Caco-2 (cell line): ENCODE results near the gene PTPN6. TPM values are rescaled to one million over a fixed set of nuclear protein-coding genes. Genes with fewer than 3 reads are reported as not detected.

Experiments used
- BruUV-seq: library from RNA; stranded (reverse); fragments of 400-500 nt; replicated peaks from 2 replicates; lab custom pipeline; 2021; lab: Mats Ljungman, UMichigan
- CTCF ChIA-PET: fragments of 300-600 bp; sonication (Branson Sonifier 250); formaldehyde crosslinking; loops from one replicate; lab custom pipeline; 2022; ENCODE audit warnings: antibody characterized with exemption; lab: Charles Lee
- POLR2A ChIA-PET: fragments of 300-600 bp; sonication (Branson Sonifier 250); formaldehyde crosslinking; loops from one replicate; lab custom pipeline; 2022; ENCODE audit warnings: antibody characterized with exemption; lab: Charles Lee
- DNase-seq, 2 experiments: peaks; one replicate each; pipeline versions ENCODE4 v3.0.0 to v3.0.0-alpha.2; 2020 to 2022
- H3K27me3 ChIP-seq: replicated peaks from 2 replicates; pipeline ENCODE4 v1.6.0; 2011; ENCODE audit warnings: low read length; ENCODE audit not compliant: control insufficient read depth, insufficient read depth
- H3K36me3 ChIP-seq: 2 replicates; pipeline ENCODE4 v1.5.1; 2011; ENCODE audit warnings: low read length; ENCODE audit not compliant: control insufficient read depth, insufficient read depth
- H3K4me1 ChIP-seq: fragments of 250-450 bp; sonication (Bioruptor Pico); 2 replicates; pipeline ENCODE4 v1.5.1; 2020; ENCODE audit warnings: mild to moderate bottlenecking
- H3K4me3 ChIP-seq: 2 replicates; pipeline ENCODE4 v1.5.1; 2011; ENCODE audit warnings: low read depth, mild to moderate bottlenecking, control low read depth, low read length
- H3K9me3 ChIP-seq: fragments of 250-450 bp; sonication (Bioruptor Pico); 2 replicates; pipeline ENCODE4 v1.5.1; 2020; ENCODE audit warnings: mild to moderate bottlenecking, moderate library complexity
- H3K27ac Mint-ChIP-seq: one replicate; pipeline ENCODE4 v1.8.0; 2022; ENCODE audit warnings: mixed read lengths; ENCODE audit not compliant: unreplicated experiment
- H3K27me3 Mint-ChIP-seq: one replicate; pipeline ENCODE4 v1.8.0; 2022; ENCODE audit warnings: mixed read lengths; ENCODE audit not compliant: insufficient read depth, unreplicated experiment
- H3K36me3 Mint-ChIP-seq: one replicate; pipeline ENCODE4 v1.8.0; 2022; ENCODE audit warnings: mild to moderate bottlenecking, mixed read lengths; ENCODE audit not compliant: insufficient read depth, unreplicated experiment
- H3K4me1 Mint-ChIP-seq: one replicate; pipeline ENCODE4 v1.8.0; 2022; ENCODE audit warnings: low read depth, mixed read lengths; ENCODE audit not compliant: unreplicated experiment
- H3K4me3 Mint-ChIP-seq: one replicate; pipeline ENCODE4 v1.8.0; 2022; ENCODE audit warnings: mild to moderate bottlenecking, moderate library complexity, mixed read lengths; ENCODE audit not compliant: unreplicated experiment
- H3K9me3 Mint-ChIP-seq: one replicate; pipeline ENCODE4 v1.8.0; 2022; ENCODE audit warnings: mixed read lengths; ENCODE audit not compliant: unreplicated experiment
- intact Hi-C: fragments of 100-400 bp; cut with micrococcal nuclease; formaldehyde crosslinking; loops from one replicate; pipeline ENCODE4 v1.10.0; 2022; ENCODE audit not compliant: unreplicated experiment
- total RNA-seq: library from RNA; stranded (reverse); gene quantifications from 2 replicates; pipeline ENCODE4 v1.2.3, GENCODE V29; 2022
- TF ChIP-seq, protein P1 (sequence below), 2 experiments: fragments of 200-600 bp in 1 of 2; IDR thresholded peaks; 1 replicate in 1 of 2; 2 replicates in 1 of 2; pipeline versions ENCODE4 v1.5.1 to v1.8.0; 2011 to 2022; ENCODE audit warnings: antibody characterized with exemption in 1 of 2, control low read depth in 1 of 2, inconsistent platforms in 1 of 2, low read depth in 1 of 2, low read length in 1 of 2, mild to moderate bottlenecking in 1 of 2, moderate library complexity in 1 of 2; ENCODE audit not compliant: insufficient read depth in 1 of 2, severe bottlenecking in 1 of 2, unreplicated experiment in 1 of 2

The PTPN6 gene
- total RNA-seq, 1 experiment from 2014 or later, result 43.9 TPM

DNA sequence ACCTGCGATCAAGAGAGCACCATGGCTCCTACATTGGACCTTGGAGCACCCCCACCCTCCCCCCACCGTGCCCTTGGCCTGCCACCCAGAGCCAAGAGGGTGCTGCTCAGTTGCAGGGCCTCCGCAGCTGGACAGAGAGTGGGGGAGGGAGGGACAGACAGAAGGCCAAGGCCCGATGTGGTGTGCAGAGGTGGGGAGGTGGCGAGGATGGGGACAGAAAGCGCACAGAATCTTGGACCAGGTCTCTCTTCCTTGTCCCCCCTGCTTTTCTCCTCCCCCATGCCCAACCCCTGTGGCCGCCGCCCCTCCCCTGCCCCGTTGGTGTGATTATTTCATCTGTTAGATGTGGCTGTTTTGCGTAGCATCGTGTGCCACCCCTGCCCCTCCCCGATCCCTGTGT, 9.4 kb upstream of the PTPN6 start:
- CTCF ChIA-PET, result interaction anchor here (3.3 kb wide), 1 partner anchor 69 kb away, joined by 25 read pairs; the partner anchor contains the start of gene SPSB2
- TF ChIP-seq, protein P1, sequence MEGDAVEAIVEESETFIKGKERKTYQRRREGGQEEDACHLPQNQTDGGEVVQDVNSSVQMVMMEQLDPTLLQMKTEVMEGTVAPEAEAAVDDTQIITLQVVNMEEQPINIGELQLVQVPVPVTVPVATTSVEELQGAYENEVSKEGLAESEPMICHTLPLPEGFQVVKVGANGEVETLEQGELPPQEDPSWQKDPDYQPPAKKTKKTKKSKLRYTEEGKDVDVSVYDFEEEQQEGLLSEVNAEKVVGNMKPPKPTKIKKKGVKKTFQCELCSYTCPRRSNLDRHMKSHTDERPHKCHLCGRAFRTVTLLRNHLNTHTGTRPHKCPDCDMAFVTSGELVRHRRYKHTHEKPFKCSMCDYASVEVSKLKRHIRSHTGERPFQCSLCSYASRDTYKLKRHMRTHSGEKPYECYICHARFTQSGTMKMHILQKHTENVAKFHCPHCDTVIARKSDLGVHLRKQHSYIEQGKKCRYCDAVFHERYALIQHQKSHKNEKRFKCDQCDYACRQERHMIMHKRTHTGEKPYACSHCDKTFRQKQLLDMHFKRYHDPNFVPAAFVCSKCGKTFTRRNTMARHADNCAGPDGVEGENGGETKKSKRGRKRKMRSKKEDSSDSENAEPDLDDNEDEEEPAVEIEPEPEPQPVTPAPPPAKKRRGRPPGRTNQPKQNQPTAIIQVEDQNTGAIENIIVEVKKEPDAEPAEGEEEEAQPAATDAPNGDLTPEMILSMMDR (IDR thresholded peaks at IDR 0.05; ENCODE audit: insufficient read depth in 1 of 2, low read depth in 1 of 2, low read length in 1 of 2, severe bottlenecking in 1 of 2, unreplicated experiment in 1 of 2), result no peak
- no peaks in the 10 kb centered on the region for H3K9me3 ChIP-seq
- H3K4me1 ChIP-seq, result peaks cover 26% of the 10 kb centered on the region
- no TSS peak for BruUV-seq
- H3K36me3 Mint-ChIP-seq, result peaks cover 96% of the 10 kb centered on the region
- no peak for DNase-seq
- H3K27me3 Mint-ChIP-seq, result peaks cover 4% of the 10 kb centered on the region
- H3K4me3 Mint-ChIP-seq, result peak overlapping the region; percentile 88
- peaks cover 37% of the 10 kb centered on the region for H3K4me1 Mint-ChIP-seq
- H3K4me3 ChIP-seq, result no peak overlapping the region
- H3K27me3 ChIP-seq, result no peaks in the 10 kb centered on the region
- H3K27ac Mint-ChIP-seq, result peak overlapping the region; percentile 99
- POLR2A ChIA-PET, result no interaction called here
- no peaks in the 10 kb centered on the region for H3K9me3 Mint-ChIP-seq
- peaks cover 4% of the 10 kb centered on the region; the same call in 1 of the 2 replicates for H3K36me3 ChIP-seq
- intact Hi-C loops, result loop anchor here (2.0 kb wide), 1 partner anchor 73 kb away; no protein-coding TSS in a partner anchor

DNA sequence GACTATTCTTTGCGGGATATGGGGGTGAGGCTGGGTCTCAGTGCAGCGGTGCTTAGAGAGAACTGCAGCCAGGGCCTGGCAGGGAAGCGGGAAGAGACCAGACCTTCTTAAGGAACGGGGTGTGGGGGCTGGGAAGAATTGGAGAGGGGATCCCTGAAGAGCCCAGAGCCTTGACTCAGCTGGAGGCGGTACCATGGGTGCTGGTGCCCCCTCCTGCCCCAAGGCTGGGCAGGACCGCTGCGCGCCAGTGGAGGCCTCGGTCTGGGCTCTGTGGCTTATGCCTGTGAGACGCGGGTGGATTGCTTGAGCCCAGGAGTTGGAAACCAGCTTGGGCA, 8.9 kb upstream of the PTPN6 start:
- Mint-ChIP-seq H3K36me3 (peaks cover 92% of the 10 kb centered on the region), H3K9me3 (no peaks in the 10 kb centered on the region), H3K27ac (peak overlapping the region; percentile 99), H3K4me3 (peak overlapping the region; percentile 88), H3K4me1 (peaks cover 40% of the 10 kb centered on the region), H3K27me3 (peaks cover 4% of the 10 kb centered on the region)
- H3K4me3 ChIP-seq, result no peak overlapping the region
- H3K4me1 ChIP-seq, result peaks cover 23% of the 10 kb centered on the region
- H3K36me3 ChIP-seq, result peaks cover 4% of the 10 kb centered on the region; the same call in 1 of the 2 replicates
- no peaks in the 10 kb centered on the region for H3K9me3 ChIP-seq
- TF ChIP-seq, protein P1 (IDR thresholded peaks at IDR 0.05; ENCODE audit: insufficient read depth in 1 of 2, low read depth in 1 of 2, low read length in 1 of 2, severe bottlenecking in 1 of 2, unreplicated experiment in 1 of 2), result no peak
- H3K27me3 ChIP-seq, result no peaks in the 10 kb centered on the region
- intact Hi-C loops, result loop anchor here (2.0 kb wide), 1 partner anchor 73 kb away; no protein-coding TSS in a partner anchor
- ChIA-PET CTCF (interaction anchor here (3.3 kb wide), 1 partner anchor 70 kb away, joined by 25 read pairs; the partner anchor contains the start of gene SPSB2), POLR2A (no interaction called here)
- no peak for DNase-seq
- BruUV-seq, result no TSS peak

DNA sequence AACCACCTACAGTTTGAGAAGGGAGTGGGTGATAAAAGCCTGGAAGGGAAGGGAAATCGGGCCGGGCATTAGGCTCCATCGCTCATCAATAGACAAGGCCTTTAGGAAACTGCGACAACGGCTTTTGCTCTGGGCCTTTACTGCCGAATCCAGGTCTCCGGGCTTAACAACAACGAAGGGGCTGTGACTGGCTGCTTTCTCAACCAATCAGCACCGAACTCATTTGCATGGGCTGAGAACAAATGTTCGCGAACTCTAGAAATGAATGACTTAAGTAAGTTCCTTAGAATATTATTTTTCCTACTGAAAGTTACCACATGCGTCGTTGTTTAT, 7.8 kb upstream of the PTPN6 start:
- H3K4me3 ChIP-seq, result peak overlapping the region; percentile 59
- H3K36me3 Mint-ChIP-seq, result peaks cover 81% of the 10 kb centered on the region
- H3K27me3 ChIP-seq, result no peaks in the 10 kb centered on the region
- TF ChIP-seq, protein P1 (IDR thresholded peaks at IDR 0.05; ENCODE audit: insufficient read depth in 1 of 2, low read depth in 1 of 2, low read length in 1 of 2, severe bottlenecking in 1 of 2, unreplicated experiment in 1 of 2), result no peak
- peak overlapping the region; percentile 88 for H3K4me3 Mint-ChIP-seq
- H3K4me1 Mint-ChIP-seq, result peaks cover 38% of the 10 kb centered on the region
- ChIA-PET POLR2A (interaction anchor here (0.6 to 5.2 kb wide), 28 partner anchors 9 to 254 kb away, joined by 3 to 237 read pairs (median 7); partner anchors contain the start of genes C1R, C1RL, CDCA3 and CLSTN3), CTCF (interaction anchor here (0.6 to 6.0 kb wide), 15 partner anchors 9 to 254 kb away, joined by 3 to 241 read pairs (median 13); partner anchors contain the start of genes C1R, C1RL, SPSB2 and USP5)
- H3K9me3 Mint-ChIP-seq, result no peaks in the 10 kb centered on the region
- H3K4me1 ChIP-seq, result peaks cover 20% of the 10 kb centered on the region
- peaks cover 4% of the 10 kb centered on the region; the same call in 1 of the 2 replicates for H3K36me3 ChIP-seq
- DNase-seq, result peak; percentile 91 to 95
- peaks cover 4% of the 10 kb centered on the region for H3K27me3 Mint-ChIP-seq
- intact Hi-C loops, result loop anchor here (2.0 kb wide), 1 partner anchor 75 kb away; no protein-coding TSS in a partner anchor
- BruUV-seq, result no TSS peak
- H3K27ac Mint-ChIP-seq, result peak overlapping the region; percentile 99
- H3K9me3 ChIP-seq, result no peaks in the 10 kb centered on the region
